Measurements from ENCODE around the gene PDE1A.

PDE1A gene

DNA sequence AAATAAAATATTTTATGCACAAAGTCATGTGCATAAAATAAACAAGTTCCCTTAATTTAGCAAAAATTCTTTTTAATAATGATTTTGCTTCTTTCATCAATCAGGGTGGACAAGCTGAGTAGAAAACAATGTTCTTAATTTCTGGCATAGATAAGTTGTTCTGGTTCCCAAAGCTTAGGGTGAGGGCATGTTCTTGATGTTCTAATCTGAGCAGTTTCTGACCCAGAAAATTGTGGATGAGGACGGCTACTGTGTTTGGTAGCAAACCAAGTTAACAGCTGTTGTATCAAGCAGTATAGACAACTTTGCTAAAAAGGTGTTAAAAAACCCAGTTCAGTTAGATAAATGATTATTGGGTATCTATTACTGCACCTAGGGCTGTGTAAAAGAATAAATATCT, 158.9 kb downstream of the PDE1A start:
- no peak for DNase-seq (ENCODE audit: low spot score)

DNA sequence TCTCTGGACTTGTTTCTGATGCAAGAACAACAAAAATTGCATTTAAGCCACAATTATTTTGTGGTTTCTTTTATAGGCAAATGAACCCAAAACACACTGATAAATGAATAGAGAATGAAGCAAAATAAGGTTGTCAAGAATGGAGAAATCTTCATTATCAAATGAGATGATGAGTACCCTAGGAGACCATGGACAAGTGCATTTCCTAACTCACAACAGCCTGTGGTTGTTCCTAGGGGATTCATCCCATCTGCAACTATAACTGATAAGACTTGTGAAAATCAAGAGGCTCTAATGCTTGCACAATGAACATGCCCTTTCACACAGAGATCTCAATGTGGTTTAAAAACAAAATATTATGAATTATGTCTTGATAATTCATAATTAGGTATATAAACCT, 159.9 kb downstream of the PDE1A start:
- DNase-seq (ENCODE audit: low spot score): no peak

DNA sequence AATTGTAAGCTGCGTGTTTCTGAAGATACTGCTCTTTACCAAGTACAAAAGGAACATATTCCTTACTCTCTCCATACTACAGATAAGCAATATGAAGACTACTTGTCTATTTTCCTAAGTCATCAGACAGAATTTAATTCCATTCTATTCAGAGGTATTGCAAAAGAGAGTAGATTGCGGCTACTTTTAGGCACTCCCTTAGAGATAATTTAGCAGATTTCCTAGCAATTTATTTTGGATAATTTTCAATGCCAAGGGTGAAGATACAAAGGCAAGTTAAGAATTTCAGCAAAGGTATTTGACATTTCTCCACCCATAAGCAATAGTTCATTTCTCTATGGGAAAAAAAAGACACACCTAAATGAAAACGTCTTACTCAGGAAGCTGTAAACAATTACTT, 161.1 kb downstream of the PDE1A start:
- DNase-seq (ENCODE audit: low spot score): no peak

DNA sequence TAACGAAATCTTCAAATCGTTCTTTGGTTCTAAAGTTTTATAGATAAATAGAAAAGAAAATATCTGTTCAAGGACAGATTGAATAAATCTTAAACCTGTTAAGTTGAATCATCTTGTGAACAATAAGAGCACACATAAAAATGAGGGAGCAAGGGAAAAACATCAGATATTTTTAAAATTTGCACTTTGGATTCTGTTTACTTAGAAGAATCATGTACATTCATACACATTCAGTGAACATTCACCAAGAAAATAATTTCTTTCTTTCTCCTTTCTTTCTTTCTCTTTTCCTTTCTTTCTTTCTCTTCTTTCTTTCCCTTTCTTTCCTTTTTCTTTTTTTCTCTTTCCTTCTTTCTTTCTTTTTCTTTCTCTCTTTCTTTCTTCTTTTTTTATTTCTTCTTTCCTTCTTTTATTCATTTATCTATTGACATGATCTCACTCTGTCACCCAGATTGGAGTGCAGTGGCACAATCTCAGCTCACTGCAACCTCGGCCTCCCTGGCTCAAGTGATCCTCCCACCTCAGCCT, 164.9 kb downstream of the PDE1A start:
- DNase-seq (ENCODE audit: low spot score): no peak

DNA sequence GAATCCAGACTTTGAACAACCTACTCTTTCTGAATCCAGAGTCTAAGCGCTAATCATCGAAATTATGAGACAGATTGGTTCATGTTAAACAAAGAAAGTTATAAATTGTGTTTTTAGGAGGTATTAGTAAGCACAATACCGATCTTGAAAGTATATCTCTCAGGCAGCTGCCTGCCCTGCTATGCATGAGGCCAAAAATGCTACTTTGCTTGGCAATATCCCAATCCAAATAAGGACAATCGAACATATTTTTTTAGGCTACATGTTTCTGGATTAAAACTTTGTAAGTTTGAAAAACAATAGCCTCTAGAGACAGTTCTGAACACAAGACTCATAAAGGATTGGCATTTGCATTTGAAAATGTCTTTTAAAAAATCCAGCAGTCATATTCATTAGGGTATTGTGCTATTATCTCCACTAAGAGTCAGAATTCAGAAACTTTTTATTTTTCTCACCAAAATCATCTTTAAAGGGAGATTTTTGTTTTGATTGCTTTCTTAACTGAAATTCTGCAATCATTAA, 167.1 kb downstream of the PDE1A start:
- DNase-seq (ENCODE audit: low spot score): no peak

DNA sequence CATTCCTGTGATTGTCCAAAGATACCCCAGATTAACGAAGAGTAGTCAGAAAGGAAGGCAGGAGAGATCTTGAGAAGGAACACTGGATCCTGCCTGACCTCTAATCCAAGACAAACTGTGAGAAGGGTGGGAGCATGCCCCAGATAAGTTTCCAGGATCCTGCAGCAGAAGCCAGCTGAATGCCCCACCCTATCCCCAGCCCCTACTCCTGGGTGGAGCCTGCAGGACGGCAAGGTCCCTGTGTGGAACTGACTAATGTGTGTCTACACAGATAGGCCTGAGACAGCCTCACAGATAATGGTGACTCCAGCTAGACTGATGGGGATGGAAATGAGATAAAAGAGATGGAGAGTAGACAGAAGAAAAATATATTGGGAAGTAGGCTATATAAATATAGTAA, 174.3 kb downstream of the PDE1A start:
- DNase-seq (ENCODE audit: low spot score): no peak

DNA sequence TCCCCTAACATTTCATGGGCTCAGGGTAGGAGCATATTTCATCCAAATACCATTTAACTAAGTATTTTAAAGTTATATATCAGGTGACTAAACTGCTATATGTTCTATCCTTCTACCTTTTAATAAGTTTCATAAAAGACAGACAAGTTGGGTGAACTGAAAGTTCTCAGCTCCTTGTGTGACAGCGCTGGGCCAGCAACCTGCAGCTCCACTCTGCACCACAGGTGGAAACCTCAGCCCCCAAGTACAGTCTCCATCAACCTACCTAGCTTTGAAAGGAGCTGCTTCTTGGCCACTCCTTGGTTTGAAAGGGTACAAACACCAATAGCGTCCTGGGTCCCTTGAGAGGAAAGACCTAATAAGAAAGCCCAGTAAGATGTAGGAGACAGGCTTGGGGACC, 177.9 kb downstream of the PDE1A start:
- no peak for DNase-seq (ENCODE audit: low spot score)

DNA sequence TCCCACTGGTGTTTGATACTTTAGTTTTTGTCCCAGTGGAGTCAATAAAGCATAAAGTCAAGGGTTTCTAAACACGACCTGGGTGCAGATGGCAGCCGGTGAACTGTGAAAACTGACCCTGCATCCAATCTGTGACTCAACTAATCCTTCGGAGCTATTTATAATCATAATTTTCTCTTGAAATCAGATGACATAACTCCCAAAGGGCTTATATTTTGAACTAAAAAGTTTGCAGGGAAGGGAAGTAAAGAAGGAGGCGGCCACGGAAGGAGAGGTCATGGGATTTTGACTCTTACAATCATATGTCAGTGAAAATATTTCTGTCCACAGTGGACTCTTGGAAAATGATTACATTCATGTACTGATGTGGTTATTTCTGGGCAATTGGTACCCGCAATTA, 178.5 kb downstream of the PDE1A start:
- DNase-seq (ENCODE audit: low spot score): peak; percentile 30

DNA sequence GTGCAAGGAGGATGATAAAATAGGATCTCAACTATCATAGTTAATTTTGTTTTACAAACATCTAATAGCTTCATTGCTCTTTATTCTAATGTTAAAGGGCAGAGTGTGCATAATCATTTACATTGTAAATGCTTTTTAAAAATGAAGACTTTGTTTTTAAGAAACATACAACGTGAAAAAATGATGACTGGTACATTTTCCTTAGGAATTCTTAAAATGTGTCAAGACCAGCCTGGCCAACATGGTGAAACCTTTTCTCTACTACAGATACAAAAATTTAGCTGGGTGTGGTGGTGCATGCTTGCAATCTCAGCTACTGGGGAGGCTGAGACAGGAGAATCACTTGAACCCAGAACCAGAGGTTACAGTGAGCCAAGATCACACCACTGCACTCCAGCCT, 179.0 kb downstream of the PDE1A start:
- DNase-seq (ENCODE audit: low spot score): no peak

DNA sequence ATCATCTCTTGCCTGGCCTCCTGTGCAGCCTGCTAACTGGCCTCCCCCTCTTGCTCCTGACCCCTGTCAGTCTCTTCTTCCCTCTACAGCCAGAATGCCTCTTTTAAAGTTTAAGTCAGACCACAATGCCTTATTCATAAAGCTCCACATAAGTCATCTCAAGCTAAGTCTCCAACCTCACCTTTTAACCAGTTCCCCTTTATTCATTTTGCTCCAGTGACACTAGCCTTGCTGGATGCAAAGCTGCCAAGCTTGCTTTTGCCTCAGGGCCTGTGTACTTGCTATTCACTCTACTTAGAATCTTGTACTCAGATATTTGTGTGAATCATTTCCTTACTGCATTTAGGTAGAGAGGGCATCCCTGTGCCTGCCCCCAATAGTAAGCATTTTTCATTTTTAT, 180.9 kb downstream of the PDE1A start:
- no peak for DNase-seq (ENCODE audit: low spot score)

DNA sequence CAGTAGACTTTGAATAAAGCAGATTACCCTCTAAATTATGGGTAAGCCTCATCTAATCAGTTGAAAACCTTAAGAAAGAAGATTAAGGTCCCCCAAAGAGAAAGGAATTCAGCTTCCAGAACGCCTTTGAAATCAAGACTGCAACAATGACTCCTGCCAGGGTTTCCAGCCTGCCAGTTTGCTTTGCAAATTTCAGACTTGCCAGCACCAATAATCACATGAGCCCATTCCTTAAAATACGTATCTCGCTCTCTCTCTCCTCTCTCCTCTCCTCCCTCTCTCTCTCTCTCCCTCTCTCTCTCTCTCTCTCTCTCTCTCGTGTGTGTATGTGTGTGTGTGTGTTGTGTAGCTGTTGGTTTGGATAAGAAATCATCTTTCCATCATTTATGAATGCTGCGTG, 184.2 kb downstream of the PDE1A start:
- DNase-seq (ENCODE audit: low spot score): no peak

DNA sequence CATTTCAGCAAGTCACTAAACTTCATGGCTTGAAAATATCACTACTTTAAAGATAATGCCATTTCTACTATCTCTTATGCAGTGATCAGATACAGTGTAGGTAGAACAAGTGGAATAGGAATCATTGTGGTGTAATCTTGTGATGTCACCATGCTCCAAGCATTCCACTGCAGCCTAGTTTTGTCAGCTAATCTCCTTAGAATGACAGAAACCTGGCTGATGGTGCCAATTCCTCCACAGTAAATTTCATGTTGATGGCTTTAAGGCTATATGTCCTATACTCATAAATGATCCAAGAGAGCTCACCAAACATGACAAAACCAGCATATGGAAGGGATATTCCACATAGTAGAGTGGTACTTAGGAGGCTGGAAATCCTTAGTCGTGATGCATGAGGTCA, 184.9 kb downstream of the PDE1A start:
- DNase-seq (ENCODE audit: low spot score): no peak

DNA sequence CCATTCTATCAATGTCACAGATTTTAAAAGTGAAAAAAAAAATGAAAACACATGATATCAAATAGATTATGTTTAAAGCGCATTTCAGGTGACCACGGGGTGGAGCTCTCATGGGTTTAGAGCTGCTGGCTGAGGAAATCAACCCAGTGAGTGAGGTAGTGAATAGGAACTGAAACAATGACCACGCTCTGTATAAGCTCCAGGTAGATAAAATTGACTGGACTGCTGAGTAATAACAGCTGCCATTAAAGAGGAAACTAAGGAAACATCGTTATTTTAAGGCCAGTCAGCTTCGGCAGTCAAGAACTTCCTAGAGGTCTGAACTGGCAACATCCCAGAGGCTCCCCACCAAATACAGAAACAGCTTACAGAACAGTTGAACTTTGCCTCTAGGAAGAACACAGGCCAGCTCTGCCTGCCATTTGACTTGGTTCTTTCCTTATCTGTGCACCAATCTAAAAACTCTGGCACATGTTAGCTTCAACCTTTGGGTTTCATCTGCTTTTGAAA, 185.9 kb downstream of the PDE1A start:
- DNase-seq (ENCODE audit: low spot score): peak; percentile 50

DNA sequence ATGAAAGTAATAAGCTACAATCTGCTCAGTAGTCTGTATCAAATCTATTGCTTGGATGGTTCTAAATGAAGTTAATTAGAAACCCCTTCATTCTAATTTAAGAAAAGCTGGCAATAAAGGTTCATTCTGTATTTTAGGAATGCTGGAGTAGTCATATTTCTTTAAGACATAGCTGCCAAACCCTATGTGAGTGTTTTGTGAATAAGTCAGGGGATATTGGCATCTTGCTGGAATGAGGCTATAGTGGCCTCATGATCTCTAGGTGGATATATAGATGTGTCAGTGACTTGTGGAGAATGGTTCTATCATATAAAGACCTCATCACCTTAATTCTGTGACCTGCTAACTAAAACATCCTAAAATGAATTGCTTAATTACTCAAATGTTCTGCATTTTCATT, 196.3 kb downstream of the PDE1A start:
- DNase-seq (ENCODE audit: low spot score): no peak

DNA sequence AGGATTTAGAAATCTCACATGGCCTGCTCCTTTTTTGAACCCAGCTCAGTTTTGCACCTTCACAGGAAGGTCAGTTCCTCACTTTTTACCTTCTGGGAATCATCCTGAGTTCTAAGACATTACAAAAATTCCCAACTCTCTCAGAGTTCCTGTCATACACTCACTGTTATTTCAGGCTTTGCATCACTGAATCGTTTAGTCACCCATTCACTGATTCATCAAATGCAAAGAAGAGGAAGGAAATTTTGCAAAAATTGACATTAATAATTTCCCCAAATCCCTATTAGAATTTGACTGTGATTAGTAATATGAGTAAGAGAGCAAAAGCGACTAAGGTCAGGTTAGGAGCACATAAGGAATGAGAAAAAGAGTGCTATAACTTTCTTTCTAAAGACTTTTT, 197.5 kb downstream of the PDE1A start:
- no peak for DNase-seq (ENCODE audit: low spot score)

DNA sequence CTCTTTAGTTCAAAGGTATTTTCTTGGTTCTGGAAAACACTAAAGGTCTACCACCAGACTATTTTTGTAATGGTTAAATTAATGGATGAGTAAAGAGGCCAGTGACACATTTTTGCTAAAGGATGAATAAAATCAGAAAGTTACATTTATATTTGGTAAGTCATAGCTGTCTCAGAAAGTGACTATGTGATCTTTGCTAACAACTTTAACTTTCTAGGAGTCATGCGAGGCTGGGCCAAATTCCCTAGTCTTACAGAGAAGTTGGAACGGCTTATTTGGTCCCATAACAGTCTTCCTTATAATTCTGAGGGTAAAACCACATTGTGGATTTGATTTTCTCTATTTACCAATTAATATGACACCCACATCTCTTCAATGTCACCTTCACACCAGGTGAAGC, 198.1 kb downstream of the PDE1A start:
- DNase-seq (ENCODE audit: low spot score): no peak

DNA sequence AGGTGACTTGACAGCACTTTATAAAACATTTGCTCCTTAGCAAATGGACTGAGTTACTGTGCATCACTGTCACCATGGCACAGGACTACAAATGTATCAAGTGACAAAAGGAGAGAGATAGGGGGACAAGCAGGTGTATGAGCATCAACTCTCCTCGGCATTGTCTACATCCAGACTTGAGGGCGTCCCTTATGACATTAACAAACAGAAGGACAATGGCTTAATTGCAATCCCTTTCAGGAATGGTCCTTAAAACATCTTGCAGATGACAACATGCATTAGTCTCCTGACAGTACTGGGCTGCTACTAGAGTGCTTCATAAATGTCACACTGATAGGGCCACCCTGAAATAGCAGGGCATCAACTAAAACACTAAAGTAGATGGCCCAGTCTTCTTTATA, 198.8 kb downstream of the PDE1A start:
- no peak for DNase-seq (ENCODE audit: low spot score)

DNA sequence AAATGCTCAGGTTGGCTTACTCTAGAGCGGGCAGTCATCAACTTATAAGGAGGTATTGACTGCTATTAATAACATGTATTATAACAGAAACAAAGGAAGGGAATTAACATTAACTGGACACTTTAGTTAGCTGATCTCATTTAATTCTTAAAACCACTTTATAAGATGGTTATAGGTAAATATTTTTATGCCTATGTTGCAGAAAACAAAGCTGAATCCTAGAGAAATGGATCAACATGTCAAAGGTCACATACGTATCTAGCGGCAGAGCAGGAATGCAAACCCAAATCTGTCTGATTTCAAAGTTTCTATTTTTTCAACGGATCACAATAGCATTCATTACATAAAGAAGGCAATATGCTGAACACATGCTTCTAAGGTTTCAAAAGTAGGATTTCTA, 200.0 kb downstream of the PDE1A start:
- no peak for DNase-seq (ENCODE audit: low spot score)

DNA sequence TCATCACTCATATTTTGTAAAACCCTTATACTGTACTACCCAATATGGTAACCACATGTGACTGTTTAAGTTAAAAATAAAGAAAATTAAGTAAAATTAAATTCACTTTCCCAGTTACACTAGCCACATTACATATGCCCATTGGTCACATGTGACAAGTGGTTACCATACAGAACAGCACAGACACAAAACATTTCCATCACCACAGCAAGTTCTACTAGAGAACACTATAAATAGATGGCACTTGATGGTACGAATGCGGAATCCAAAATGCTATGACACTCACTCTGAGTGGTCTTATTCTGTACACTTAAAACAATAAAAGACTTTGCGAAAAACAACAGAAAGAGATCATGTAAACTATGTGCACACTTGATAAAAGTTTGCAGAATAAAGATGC, 202.2 kb downstream of the PDE1A start:
- DNase-seq (ENCODE audit: low spot score): no peak

DNA sequence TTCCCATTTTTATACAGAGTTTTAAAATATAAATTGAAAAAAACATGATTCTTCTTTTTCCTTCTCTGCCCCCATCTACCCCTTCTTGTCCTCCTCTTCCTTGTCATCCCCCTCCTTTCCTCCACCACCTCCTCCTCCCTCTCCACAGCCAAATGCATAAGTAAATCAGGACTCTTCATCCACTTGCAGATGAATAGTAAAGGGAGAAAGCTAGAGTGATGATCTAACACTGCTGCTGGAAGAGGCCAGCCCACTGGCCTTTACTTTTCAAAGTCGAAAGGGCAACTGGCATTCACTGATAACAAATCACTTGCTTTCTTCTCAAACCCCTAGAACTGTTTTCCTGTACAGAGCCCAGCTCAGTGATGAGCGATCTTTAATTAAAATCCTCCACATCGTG, 205.8 kb downstream of the PDE1A start:
- DNase-seq (ENCODE audit: low spot score): no peak

DNA sequence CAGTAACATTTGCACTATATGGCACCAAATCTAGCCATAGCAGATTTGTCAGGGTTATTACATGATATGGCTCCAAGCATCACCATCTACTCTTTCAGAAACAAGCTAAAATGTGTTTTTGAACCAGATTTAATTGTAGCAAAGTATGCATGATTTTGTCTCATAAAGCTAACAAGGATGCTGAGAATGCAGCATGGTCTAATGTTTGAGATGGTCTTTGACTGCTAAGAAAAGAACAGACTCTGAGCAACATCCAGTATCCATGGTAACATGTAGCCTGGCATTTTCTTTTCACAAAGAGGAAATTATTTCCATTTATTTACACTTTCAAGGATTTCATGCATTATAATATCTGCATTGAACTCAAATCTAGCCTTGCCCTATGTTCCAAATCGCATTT, 206.5 kb downstream of the PDE1A start:
- no peak for DNase-seq (ENCODE audit: low spot score)

DNA sequence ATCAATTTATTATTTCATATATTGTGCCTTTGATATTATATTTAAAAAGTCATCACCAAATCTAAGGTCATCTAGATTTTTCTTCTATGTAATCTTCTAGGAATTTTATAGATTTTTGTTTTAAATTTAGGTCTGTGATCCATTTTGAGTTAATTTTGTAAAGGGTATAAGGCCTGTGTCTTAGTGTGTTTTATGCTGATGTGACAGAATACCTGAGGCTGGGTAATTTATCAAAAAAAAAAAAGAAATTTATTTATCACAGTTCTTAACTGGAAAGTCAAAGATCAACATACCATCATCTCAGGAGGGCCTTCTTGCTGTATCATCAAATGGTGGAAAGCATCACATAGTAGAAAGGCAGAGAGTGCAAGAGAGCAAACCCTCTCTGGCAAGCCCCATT, 216.2 kb downstream of the PDE1A start:
- no peak for DNase-seq (ENCODE audit: low spot score)

DNA sequence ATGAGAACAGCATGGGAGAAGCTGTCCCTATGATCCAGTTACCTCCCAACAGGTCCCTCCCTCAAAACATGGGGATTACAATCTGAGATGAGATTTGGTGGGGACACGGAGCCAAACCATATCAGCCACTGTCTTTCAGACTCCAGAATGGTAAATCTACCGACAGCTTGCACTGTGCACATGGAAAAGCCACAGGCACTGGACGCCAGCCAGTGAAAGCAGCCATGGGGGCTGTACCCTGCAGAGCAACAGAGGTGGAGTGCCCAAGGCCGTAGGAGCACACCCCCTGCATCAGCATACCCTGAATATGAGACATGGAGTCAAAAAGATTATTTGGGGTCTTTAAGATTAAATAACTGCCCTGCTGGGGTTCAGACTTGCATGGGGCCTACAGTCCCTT, 218.4 kb downstream of the PDE1A start:
- no peak for DNase-seq (ENCODE audit: low spot score)

DNA sequence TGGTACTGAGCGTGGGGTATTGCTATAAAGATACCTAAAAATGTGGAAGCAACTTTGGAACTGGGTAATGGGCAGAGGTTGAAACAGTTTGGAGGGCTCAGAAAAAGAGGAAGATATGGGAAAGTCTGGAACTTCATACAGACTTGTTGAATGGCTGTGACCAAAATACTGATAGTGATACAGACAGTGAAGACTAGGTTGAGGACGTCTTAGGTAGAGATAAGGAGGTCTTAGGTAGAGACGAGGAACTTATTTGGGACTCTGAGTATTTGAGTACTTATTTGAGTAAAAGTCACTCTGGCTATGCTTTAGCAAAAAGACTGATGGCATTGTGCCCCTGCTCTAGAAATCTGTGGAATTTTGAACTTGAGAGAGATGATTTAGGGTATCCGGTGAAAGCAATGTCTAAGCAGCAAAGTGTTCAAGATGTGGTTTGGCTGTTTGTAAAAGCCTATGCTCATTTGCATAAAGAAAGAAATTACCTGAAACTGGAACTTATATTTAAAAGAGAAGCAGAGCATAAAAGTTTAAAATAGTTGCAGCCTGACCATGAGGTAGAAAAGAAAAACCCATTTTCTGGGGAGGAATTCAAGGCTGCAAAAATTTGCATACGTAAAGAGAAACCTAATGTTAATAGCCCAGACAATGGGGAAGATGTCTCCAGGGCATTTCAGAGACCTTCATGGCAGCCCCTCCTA, 219.6 kb downstream of the PDE1A start:
- no peak for DNase-seq (ENCODE audit: low spot score)

Data from D341Med (cell line).